ENCODE results near the gene GOLPH3. TPM values are rescaled to one million over a fixed set of nuclear protein-coding genes. Genes with fewer than 3 reads are reported as not detected.
"Not testable (repeated sequence)": the region's sequence is repeated elsewhere in the genome, so short reads cannot be mapped to it uniquely, and the experiment has no call there.

Gene GOLPH3
- total and polyA plus RNA-seq, 5 donors: 40.4 to 76.4 (median 56.2) TPM

DNA sequence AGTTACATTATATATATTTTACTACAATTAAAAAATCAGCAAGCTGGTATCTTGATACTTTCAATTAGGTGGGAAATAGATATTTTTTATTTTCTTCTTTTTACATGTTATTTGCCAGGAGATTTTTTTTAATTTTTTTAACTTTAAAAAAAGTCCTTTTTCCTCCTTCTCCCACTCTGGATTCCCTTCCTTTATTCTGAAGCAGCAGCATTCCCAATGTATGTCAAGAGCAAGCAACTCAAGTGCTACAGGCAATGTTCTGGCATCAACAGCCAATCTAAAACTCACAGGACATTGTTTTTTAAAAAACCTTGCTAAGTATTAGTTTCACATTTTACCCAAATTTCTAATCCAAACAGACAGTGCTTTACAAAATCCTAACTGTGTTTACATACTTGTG lies 41.4 kb downstream of the GOLPH3 start:
- no peaks in the 10 kb centered on the region for H3K4me1 ChIP-seq (ENCODE audit: control insufficient read depth, insufficient read depth, low read length)
- intact Hi-C loops (cut with DNase I): no loop called here
- ATAC-seq: no peak
- no peak for DNase-seq
- H3K9me3 ChIP-seq (ENCODE audit: control insufficient read depth, low read length): no peaks in the 10 kb centered on the region
- H3K4me3 ChIP-seq (ENCODE audit: low read length): no peak overlapping the region
- no peaks in the 10 kb centered on the region for H3K27me3 ChIP-seq (ENCODE audit: control insufficient read depth, insufficient read depth)
- H3K27ac ChIP-seq (ENCODE audit: low read length): no peak overlapping the region

DNA sequence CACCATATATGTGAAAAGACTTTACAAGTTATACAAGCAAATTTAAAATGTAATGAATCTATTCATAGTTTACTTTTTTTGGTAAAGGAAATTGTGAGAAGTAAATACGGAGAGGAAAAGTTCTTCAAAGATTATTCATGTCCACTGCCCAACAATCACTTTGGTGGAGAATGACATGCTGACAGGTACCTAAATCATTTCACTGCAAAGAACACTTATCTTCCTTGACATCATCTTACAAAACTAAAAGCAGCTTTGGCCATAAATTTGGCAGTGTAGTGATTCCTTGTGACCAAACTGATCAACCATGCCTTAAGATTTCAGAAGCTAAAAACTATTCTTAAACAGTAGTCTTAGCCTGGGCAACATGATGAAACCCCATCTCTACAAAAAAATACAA lies 42.5 kb downstream of the GOLPH3 start:
- intact Hi-C loops (cut with DNase I): no loop called here
- no peak overlapping the region for H3K4me3 ChIP-seq (ENCODE audit: low read length)
- DNase-seq (no peak), ATAC-seq (no peak)
- H3K9me3 ChIP-seq (ENCODE audit: control insufficient read depth, low read length): no peaks in the 10 kb centered on the region
- WGBS: 72% methylated on average over 1 of the region's 1 CpG
- H3K27me3 ChIP-seq (ENCODE audit: control insufficient read depth, insufficient read depth): no peaks in the 10 kb centered on the region
- no peaks in the 10 kb centered on the region for H3K4me1 ChIP-seq (ENCODE audit: control insufficient read depth, insufficient read depth, low read length)
- no peak overlapping the region for H3K27ac ChIP-seq (ENCODE audit: low read length)

DNA sequence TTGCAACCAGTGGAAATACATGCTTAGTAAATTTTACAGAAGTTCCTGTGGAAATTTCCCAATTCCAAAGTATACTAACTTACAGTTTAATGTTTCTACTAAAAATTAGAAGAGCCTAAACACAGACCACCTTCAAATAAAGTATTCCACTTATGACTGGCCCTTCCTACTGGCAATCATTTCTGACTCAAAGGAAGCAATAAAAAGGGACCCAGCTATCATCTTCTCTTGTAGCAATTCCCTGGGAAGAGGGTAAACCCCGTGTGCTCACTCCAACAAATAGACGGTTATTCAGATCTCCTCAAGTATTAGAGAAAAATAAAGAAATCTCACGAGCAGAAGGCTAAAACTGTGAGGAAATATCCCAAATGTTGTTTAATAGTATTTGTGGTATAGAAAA lies 43.3 kb downstream of the GOLPH3 start:
- 67% methylated on average over 3 of the region's 3 CpGs for WGBS
- H3K4me3 ChIP-seq (ENCODE audit: low read length): no peak overlapping the region
- intact Hi-C loops (cut with DNase I): no loop called here
- H3K4me1 ChIP-seq (ENCODE audit: control insufficient read depth, insufficient read depth, low read length): no peaks in the 10 kb centered on the region
- H3K27me3 ChIP-seq (ENCODE audit: control insufficient read depth, insufficient read depth): no peaks in the 10 kb centered on the region
- ATAC-seq (no peak), DNase-seq (no peak)
- H3K9me3 ChIP-seq (ENCODE audit: control insufficient read depth, low read length): no peaks in the 10 kb centered on the region
- H3K27ac ChIP-seq (ENCODE audit: low read length): no peak overlapping the region

DNA sequence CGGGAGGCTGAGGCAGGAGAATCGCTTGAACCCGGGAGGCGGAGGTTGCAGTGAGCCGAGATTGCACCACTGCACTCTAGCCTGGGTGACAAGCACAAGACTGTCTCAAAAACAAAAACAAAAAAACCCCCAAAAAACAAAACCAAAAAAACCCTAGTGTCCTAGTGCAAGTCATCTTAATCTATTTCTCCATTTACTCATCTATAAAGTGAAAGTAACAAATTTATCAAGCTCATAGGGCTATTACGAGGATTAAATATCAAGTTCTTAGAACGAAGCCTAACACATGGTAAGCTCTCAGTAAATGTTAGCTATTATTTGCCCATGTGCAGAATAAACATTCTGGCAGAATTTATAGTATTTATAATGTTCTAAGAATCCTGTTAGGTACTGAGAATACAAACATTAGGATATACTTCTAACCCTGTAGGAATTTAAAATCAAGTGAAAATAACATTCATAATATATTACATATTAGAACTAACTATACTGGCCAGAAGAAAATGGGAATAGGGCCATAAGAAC lies 45.0 kb downstream of the GOLPH3 start:
- H3K27ac ChIP-seq (ENCODE audit: low read length): no peak overlapping the region
- DNase-seq (no peak), ATAC-seq (no peak)
- peaks cover 2% of the 10 kb centered on the region for H3K9me3 ChIP-seq (ENCODE audit: control insufficient read depth, low read length)
- 83% methylated on average over 7 of the region's 7 CpGs for WGBS
- H3K27me3 ChIP-seq (ENCODE audit: control insufficient read depth, insufficient read depth): no peaks in the 10 kb centered on the region
- no peaks in the 10 kb centered on the region for H3K4me1 ChIP-seq (ENCODE audit: control insufficient read depth, insufficient read depth, low read length)
- no peak overlapping the region for H3K4me3 ChIP-seq (ENCODE audit: low read length)
- intact Hi-C loops (cut with DNase I): no loop called here

DNA sequence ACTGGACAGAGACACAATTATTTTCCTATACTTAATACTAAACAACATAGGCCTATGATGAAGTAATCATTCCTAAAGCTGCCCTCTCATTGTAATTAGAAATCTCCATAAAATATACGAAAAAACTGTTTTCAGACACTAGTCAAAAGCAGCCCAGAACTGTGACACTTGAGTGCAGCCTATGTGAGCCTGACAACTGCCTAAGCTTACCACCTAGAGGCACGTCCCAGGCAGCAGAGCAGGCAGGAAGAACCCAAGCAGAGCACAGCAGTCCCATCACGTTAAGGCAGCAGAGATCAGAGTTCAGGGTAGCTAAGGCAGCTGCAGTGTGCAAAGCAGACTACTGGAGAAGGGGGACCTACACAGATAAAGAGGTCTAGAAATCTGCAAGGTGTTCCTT lies 46.4 kb downstream of the GOLPH3 start:
- intact Hi-C loops (cut with DNase I): no loop called here
- H3K27ac ChIP-seq (ENCODE audit: low read length): no peak overlapping the region
- DNase-seq: no peak
- peak; percentile 27 to 38 for ATAC-seq
- H3K9me3 ChIP-seq (ENCODE audit: control insufficient read depth, low read length): peaks cover 2% of the 10 kb centered on the region
- H3K4me1 ChIP-seq (ENCODE audit: control insufficient read depth, insufficient read depth, low read length): peaks cover 3% of the 10 kb centered on the region
- 60% methylated on average over 3 of the region's 3 CpGs for WGBS
- H3K27me3 ChIP-seq (ENCODE audit: control insufficient read depth, insufficient read depth): no peaks in the 10 kb centered on the region
- no peak overlapping the region for H3K4me3 ChIP-seq (ENCODE audit: low read length)

DNA sequence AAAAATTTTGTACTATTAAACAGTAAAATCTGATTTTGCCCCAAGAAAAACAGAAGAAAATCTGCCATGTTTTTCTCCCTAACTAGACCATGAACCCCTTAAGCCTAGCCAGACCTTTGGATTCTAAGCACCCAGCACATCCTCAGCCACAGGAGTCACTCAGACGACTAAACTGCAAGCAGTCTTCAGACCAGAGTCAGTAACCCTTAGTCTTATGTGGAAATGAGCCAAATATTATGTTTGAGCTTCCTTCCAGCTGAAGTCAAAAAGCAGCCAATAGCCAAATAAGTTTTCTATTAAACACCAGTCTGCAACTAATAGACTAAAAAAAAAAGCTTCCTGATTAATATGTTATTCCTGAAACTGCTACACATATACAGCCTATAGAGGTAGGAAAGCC lies 47.4 kb downstream of the GOLPH3 start:
- peaks cover 2% of the 10 kb centered on the region for H3K9me3 ChIP-seq (ENCODE audit: control insufficient read depth, low read length)
- intact Hi-C loops (cut with DNase I): no loop called here
- H3K27me3 ChIP-seq (ENCODE audit: control insufficient read depth, insufficient read depth): no peaks in the 10 kb centered on the region
- WGBS: 35% methylated on average over 1 of the region's 1 CpG
- H3K4me3 ChIP-seq (ENCODE audit: low read length): no peak overlapping the region
- DNase-seq (no peak), ATAC-seq (no peak)
- peaks cover 5% of the 10 kb centered on the region for H3K4me1 ChIP-seq (ENCODE audit: control insufficient read depth, insufficient read depth, low read length)
- no peak overlapping the region for H3K27ac ChIP-seq (ENCODE audit: low read length)

DNA sequence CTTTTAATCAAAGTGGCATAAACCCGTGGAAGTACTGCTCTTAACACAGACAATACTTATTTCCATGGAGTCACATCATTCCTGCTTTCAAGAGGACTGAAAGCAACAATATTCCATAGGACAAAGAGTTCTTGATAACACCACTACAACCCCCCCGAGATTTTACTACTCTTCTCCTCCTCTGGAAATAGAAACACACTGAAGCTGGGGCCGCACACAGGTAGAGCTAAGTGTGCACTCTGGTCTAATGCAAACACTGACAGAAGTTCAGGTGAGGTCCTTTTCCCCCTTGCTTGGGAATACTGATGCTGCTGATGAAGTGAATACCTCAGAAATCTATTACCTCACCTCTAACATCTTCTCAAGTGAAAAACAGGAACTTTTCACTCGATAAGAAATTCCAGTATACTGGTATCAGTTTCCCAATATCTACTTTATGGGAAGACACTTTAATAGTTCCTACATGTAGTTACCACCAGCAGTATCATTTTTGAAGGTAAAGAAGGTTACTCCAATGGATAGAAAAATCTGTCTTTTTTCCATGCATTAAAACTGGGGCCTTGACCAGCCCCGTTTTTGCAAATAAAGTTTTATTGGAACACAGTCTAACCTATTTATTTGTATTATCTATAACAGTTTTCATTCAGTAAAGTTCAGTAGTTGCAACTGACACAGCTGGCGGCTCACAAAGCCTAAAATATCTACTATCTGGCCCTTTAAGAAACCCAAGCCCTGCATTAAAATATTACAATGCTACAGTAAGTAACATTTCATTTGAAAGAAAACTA lies 50.0 kb downstream of the GOLPH3 start:
- H3K27me3 ChIP-seq (ENCODE audit: control insufficient read depth, insufficient read depth): no peaks in the 10 kb centered on the region
- peaks cover 5% of the 10 kb centered on the region for H3K4me1 ChIP-seq (ENCODE audit: control insufficient read depth, insufficient read depth, low read length)
- 72% methylated on average over 6 of the region's 6 CpGs for WGBS
- ATAC-seq (no peak), DNase-seq (no peak)
- intact Hi-C loops (cut with DNase I): no loop called here
- no peak overlapping the region for H3K27ac ChIP-seq (ENCODE audit: low read length)
- peaks cover 2% of the 10 kb centered on the region for H3K9me3 ChIP-seq (ENCODE audit: control insufficient read depth, low read length)
- H3K4me3 ChIP-seq (ENCODE audit: low read length): no peak overlapping the region

DNA sequence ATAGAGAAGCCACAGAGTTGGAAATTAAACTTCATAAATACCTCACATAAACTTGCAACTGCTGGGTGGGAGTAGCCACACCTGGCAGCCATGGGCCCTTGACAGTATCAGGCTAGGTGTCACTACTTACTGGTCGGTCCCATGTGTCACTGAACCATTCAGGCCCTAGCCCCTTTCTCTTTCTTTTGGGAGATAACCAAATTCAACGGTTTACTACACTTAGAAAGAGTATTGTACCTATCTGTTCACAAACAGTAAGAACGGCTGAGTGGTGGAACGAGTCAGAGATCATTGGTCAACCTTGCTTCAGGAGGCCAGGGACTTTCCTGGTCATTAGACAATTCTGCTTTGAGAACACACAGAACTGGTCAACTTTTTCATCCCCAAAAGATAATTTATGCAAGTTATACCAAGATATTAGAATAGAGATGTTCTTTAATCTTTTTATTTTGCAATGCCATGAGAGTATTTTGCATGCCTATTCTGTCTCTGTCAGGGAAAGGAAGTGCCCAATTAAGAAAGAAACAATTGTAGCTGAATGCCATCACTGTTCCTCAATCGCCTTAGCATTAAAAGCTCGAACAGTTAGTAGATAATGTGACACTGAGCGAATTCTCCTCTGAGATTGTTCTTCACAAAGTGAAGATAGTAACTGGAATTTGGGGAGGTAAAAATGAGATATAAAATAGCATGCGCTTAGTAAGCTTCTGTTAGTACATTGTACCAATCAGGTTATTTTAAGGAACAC lies 50.9 kb downstream of the GOLPH3 start:
- intact Hi-C loops (cut with DNase I): no loop called here
- Histone ChIP-seq H3K4me1 (ENCODE audit: control insufficient read depth, insufficient read depth, low read length) (peaks cover 5% of the 10 kb centered on the region), H3K9me3 (ENCODE audit: control insufficient read depth, low read length) (peaks cover 2% of the 10 kb centered on the region), H3K4me3 (ENCODE audit: low read length) (no peak overlapping the region), H3K27me3 (ENCODE audit: control insufficient read depth, insufficient read depth) (no peaks in the 10 kb centered on the region), H3K27ac (ENCODE audit: low read length) (no peak overlapping the region)
- ATAC-seq: peak in 1 of 2 donors; percentile 20
- DNase-seq: no peak
- 73% methylated on average over 8 of the region's 8 CpGs for WGBS

DNA sequence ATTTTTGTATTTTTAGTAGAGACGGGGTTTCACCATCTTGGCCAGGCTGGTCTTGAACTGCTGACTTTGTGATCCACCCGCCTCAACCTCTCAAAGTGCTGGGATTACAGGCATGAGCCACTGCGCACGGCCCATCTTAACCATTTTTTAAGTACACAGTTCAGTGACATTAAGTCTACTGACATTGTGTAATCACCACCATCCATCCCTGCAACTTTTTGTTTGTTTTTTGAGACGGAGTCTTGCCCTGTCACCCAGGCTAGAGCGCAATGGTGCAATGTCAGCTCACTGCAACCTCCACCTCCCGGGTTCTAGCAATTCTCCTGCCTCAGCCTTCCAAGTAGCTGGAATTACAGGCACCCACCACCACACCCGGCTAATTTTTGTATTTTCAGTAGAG lies 55.2 kb downstream of the GOLPH3 start:
- H3K27ac ChIP-seq (ENCODE audit: low read length); ATAC-seq; H3K27me3 ChIP-seq (ENCODE audit: control insufficient read depth, insufficient read depth); DNase-seq; H3K9me3 ChIP-seq (ENCODE audit: control insufficient read depth, low read length); H3K4me3 ChIP-seq (ENCODE audit: low read length); H3K4me1 ChIP-seq (ENCODE audit: control insufficient read depth, insufficient read depth, low read length); intact Hi-C loops (cut with DNase I): not testable (repeated sequence)
- 97% methylated on average over 8 of the region's 8 CpGs for WGBS

DNA sequence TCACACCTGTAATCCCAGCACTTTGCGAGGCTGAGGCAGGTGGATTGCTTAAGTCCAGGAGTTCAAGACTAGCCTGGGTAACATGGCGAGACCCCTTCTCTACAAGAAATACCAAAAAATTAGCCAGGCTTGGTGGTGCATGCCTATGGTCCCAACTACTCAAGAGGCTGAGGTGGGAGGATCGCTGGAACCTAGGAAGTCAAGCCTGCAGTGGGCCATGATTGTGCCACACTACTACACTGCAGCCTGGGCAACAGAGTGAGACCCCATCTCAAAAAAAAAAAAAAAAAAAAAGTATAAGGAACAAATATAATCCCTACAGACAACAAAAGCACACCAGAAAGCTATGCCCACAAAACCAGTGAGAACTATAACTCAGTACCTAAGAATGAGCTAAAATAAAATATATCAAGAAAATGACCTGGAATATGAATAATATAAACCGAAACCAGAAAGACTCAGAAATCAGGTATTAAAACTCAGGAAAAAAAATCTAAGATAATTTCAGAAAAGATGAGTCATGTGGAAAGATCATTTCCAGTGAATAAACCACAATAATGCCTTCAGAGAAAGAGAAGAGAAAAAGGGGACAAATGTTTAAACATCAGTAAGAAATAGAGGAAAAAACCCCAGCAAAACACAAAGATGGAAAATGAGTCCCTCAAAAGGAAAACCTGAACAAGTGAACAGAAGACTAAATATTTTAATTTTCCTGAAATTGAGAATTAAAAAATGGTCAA lies 57.4 kb downstream of the GOLPH3 start:
- intact Hi-C loops (cut with DNase I): no loop called here
- peaks cover 2% of the 10 kb centered on the region for H3K4me1 ChIP-seq (ENCODE audit: control insufficient read depth, insufficient read depth, low read length)
- 98% methylated on average over 4 of the region's 4 CpGs for WGBS
- no peak overlapping the region for H3K4me3 ChIP-seq (ENCODE audit: low read length)
- no peaks in the 10 kb centered on the region for H3K27me3 ChIP-seq (ENCODE audit: control insufficient read depth, insufficient read depth)
- DNase-seq: no peak
- no peak overlapping the region for H3K27ac ChIP-seq (ENCODE audit: low read length)
- no peak for ATAC-seq
- H3K9me3 ChIP-seq (ENCODE audit: control insufficient read depth, low read length): no peaks in the 10 kb centered on the region

DNA sequence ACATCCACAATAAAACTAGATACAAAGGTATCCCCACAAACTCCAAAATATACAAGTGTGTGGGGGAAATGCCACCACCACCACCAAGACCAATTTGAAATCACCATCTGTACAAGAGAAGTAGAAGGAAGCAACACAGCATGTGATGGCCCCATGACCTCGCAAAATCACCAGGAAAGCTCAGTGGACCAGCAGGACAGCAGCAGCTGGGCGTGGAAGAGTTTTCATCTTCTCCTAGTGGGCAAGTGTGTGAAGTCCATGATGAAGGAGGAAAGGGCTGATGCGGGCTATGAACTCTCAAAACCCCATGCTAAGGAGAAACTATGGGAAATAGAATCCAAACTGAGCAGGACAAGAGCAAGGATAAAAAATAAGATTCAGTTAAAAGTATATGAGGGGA lies 58.1 kb downstream of the GOLPH3 start:
- WGBS: 90% methylated on average over 3 of the region's 3 CpGs
- peak overlapping the region; percentile 58 for H3K27ac ChIP-seq (ENCODE audit: low read length)
- ATAC-seq (no peak), DNase-seq (no peak)
- intact Hi-C loops (cut with DNase I): no loop called here
- no peak overlapping the region for H3K4me3 ChIP-seq (ENCODE audit: low read length)
- peaks cover 3% of the 10 kb centered on the region for H3K4me1 ChIP-seq (ENCODE audit: control insufficient read depth, insufficient read depth, low read length)
- no peaks in the 10 kb centered on the region for H3K9me3 ChIP-seq (ENCODE audit: control insufficient read depth, low read length)
- H3K27me3 ChIP-seq (ENCODE audit: control insufficient read depth, insufficient read depth): no peaks in the 10 kb centered on the region
